HG03520 (cell line): ENCODE results near the gene RGMA.
"Not testable (repeated sequence)": the region's sequence is repeated elsewhere in the genome, so short reads cannot be mapped to it uniquely, and the experiment has no call there.

ENCODE experiments used
- ATAC-seq: cut with Tn5 transposase; IDR thresholded peaks from one replicate; pipeline ENCODE4 v1.9.1; 2021; ENCODE audit warnings: mild to moderate bottlenecking, moderate library complexity; ENCODE audit not compliant: unreplicated experiment

Gene RGMA

GRCh38 chr15:93035953-93036810 is 52.8 kb downstream of the RGMA start:
- peak; percentile 78 for ATAC-seq

- peak; percentile 8 for ATAC-seq
These were observed 53.7 kb downstream of the RGMA start for GRCh38 chr15:93035092-93035915.

GRCh38 chr15:93034512-93034911 is 54.5 kb downstream of the RGMA start:
- ATAC-seq, result no peak

DNA sequence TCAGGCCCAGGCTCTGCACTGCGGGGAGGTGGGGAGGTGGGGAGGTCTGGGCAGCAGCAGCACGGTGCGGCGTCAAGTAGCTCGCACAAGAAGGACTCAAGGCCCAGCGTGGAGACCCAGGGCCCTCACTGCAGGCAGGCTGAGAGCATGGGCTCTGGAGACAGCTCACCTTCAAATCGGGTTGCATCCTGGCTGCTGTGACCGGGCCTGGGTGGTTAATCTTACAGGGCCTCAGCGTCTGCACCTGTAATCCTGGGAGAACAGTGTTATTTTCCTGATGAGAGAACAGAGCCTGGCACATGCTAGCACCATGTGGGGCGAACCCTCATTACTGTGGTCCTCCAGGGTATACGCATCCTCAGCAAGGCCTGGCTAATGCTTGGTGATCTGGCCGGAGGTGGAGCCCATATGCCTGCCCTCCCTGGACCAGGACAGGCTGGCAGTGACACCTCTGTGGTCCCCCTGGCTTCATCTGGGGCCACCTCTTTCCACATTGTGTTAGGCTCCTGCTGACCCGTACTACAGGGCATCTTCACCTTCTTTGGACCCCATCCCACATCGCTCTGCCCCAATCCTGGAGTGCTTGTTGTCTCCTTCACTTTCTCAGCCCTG is 55.5 kb downstream of the RGMA start:
- no peak for ATAC-seq

DNA sequence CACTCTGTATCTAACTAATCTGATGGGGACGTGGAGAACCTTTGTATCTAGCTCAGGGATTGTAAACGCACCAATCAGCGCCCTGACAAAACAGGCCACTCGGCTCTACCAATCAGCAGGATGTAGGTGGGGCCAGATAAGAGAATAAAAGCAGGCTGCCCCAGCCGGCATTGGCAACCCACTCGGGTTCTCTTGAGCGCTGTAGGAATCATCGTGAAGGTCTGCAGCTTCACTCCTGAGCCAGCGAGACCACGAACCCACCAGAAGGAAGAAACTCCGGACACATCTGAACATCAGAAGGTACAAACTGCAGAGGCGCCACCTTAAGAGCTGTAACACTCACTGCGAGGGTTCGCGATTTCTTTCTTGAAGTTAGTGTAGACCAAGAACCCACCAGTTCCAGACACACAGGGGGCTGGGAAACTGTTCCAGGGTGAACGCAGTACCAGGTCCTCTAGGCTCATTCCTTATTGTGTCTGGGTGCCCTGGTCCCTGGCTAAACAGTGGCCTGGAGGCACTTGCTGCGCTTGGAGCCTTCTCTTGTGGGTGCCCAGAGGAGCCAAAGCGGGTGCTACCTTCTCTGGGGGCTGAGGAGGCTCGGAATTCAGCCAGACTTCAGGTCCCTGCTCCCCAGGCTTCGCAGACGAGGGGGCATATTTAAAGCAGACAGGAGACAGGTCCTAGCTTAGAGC is 56.4 kb downstream of the RGMA start:
- not testable (repeated sequence) for ATAC-seq

DNA sequence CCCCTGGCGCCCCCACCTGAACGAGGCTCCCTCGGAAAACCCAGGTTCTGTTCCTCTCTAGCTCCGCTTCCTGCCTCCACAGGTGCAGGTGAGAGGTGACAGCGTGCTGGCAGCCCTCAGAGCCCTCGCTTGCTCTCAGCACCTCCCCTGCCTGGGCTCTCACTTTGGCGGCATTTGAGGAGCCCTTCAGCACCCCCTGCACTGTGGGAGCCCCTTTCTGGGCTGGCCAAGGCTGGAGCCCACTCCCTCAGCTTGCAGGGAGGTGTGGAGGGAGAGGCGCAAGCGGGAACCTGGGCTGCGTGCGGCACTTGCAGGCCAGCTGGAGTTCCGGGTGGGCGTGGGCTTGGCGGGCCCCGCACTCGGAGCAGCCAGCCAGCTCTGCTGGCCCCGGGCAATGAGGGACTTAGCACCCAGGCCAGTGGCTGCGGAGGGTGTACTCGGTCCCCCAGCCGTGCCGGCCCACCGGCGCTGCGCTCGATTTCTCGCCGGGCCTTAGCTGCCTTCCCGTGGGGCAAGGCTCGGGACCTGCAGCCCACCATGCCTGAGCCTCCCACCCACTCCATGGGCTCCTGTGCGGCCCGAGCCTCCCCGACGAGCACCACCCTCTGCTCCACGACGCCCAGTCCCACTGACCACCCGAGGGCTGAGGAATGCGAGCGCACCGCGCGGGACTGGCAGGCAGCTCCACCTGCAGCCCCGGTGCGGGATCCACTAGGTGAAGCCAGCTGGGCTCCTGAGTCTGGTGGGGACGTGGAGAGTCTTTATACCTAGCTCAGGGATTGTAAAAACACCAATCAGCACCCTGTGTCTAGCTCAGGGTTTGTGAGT is 57.2 kb downstream of the RGMA start:
- ATAC-seq, result not testable (repeated sequence)

DNA sequence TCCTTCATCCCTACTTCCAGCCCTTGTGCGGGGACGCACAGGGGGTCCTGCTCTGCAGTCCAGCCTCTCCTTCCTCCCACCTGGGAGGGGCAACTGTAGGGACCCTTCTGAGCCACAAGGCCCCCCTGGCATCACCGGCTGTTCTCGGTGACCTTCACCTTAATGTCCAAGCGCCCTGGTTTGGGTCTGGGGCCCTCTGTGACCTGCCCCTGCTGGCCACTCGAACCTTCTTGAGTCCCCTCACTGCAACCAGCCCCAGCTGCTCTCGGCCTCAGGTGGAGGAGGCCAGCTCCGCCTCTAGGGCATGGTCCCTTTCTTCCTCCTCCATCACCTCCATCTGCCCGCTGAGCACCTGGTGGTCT is 57.9 kb downstream of the RGMA start:
- no peak for ATAC-seq

GRCh38 chr15:93030430-93031102 is 58.4 kb downstream of the RGMA start:
- ATAC-seq, result peak; percentile 76

GRCh38 chr15:93029836-93030429 is 59.1 kb downstream of the RGMA start:
- ATAC-seq, result no peak

GRCh38 chr15:93029214-93029835 is 59.7 kb downstream of the RGMA start:
- no peak for ATAC-seq

DNA sequence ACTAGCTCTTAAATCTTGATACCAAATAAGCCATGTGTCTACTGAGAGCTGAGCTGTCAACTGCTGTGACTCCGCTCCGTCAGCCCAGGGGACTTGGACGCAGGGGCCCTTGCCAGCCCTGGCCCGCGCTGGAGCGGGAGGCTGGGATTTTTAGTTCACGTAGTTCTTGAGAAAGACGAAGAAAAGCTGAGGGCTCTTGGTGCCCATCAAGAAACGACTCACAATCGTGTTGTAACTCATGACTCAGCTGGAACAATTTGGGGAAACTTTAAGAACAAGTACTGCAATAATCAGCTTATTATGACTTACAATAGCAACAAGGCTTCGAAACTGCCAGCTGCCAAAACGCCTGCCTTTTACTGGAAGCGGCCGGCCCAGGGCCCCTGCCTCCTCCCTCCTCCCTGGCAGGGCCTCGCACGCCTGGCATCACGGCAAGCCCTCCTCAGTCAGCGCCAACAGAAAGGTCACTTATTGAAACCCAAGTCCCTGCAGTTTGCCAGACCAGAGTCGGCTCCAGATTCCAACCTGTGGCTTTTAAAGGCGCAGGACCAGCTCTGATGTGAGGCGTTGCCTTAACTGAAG is 60.3 kb downstream of the RGMA start:
- ATAC-seq, result no peak

DNA sequence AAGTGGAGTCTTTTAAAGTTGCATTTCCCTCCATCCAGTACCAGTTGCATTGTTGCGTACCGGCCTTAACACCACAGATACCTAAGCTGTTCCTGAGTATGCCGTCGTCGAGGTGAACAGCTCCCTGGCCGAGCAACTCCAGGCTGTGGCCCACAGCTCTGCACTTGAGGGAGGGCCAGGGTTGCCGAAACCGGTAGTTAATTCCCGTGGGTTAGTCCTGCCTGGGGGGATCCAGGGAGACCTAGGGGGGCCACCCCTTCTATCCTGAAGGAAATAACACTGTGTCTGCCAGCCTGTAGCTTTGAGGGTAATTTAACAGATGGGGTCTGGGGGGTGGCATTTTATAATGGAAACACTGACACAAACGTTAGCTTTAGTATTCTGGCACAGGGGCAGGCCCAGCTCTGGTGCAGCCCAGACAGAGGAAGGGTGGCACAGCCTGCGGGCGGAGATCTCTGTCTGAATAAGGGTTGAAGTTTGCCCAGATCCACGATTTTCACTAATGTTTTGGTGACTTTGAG is 60.8 kb downstream of the RGMA start:
- ATAC-seq, result no peak

- ATAC-seq, result no peak
These were observed 61.6 kb downstream of the RGMA start for GRCh38 chr15:93027413-93027812.

- ATAC-seq, result no peak
These were observed 62.6 kb downstream of the RGMA start for GRCh38 chr15:93026380-93026817.

DNA sequence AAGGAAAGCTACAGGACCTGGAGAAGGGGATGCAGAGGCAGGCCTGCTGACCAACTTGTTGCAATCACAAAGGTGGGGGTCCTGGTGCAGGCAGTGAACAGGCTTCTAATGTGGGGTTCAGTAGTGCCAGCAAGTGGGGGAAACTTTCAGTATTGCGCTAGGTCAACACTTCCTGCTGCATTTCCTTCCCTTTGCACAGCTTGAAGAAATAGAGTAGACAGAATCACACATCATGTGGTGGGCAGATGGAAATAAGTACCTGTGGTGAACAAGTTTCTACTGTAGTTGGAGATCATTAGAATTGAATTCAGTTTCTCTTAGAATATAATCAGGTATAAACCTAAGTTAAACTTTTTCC is 63.4 kb downstream of the RGMA start:
- ATAC-seq, result no peak

DNA sequence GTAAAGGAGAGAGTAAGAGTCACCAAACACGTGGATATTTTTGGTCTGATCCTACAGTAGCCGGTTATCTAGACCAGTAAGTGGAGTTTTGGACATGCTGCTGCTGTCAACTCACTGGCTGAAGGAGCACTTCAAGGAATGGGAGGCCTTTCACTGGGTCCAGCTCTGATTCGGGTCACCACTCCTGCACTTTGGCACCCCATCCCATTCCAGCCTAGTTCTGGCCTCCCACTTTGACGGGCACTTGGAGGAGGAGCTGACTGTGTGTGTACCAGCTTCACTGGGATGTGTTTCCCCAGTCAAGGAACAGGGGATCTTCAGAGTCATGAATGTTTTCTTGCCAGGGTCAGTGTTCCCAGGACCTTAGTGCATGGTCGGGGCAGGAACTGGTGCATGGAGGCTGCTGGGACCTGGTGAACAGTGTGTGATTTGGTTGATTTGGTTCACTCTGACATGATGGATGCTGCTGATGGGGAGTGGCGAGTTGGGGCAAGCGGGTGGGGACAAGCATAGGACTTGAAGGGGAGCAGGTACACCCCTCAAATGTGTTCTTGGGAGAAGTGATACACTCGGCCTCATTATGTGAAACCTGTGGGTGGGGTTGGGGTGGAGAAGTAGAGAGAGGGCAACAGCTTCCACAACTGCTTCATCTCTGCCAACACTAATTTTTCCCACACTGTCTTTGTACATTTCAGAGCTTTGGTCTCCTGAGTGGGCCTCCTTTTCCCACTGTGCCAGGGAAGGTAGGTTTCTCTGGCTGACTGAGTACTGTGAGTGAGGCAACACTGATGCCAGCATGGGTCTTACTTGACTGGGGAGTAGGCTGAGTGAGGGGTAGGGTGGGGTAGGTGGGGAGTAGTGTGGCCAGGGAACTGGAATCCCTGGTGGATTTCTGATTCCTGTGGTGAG is 64.0 kb downstream of the RGMA start:
- no peak for ATAC-seq

- ATAC-seq, result no peak
These were observed 64.7 kb downstream of the RGMA start for GRCh38 chr15:93024293-93024692.
